GM21786 (cell line): ENCODE results near the gene ERC2.

Experiments
- ATAC-seq: cut with Tn5 transposase; IDR thresholded peaks from one replicate; pipeline ENCODE4 v1.9.1; 2021; ENCODE audit not compliant: unreplicated experiment

Gene ERC2

DNA sequence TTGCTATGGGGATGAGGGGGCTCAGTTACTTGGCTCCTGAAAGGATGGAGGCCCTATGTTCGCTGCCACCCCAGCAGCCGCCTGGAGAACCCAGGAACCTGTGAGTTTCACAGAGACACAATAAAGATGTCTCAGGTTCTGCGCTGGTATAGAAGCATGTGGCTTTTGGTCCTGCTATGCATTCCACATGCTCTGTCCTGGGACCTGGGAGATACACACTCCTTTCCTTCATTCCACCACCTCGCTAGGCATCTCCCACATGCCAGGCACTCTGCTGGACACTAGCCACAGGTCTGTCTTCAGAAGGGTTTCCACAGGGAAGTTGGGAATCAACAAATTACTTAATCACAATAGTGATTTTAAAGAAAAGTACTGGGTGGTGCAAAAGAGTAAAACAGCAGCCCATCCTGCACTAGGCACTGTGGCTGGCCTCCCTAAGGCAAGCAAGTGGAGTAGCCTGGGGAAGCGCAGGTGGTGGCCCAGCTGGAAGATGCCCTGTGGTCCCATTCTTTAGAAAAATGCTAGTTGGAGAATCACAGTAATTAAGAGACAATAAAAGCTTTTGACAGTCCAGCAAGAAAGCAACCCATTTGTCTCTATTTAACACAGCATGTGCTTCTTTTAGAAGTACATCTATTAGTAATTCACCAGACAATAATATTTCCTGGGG, 572.2 kb downstream of the ERC2 start:
- no peak for ATAC-seq

DNA sequence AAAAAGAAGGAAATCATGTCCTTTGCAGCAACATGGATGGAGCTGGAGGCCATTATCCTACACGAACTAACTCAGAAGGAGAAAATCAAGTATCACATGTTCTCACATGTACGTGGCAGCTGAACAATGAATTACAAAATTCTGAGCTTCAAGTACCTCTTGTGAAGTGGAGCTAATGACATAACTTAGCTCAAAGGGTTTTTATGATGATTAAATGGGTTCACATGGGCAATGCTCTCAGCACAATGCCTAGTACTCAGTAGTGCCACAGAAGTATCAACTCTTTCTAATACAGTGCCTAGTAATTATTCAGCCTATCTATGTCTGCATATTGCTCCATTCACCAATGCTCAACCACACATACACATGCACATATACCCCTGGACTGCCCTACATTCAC, 573.7 kb downstream of the ERC2 start:
- ATAC-seq = no peak

DNA sequence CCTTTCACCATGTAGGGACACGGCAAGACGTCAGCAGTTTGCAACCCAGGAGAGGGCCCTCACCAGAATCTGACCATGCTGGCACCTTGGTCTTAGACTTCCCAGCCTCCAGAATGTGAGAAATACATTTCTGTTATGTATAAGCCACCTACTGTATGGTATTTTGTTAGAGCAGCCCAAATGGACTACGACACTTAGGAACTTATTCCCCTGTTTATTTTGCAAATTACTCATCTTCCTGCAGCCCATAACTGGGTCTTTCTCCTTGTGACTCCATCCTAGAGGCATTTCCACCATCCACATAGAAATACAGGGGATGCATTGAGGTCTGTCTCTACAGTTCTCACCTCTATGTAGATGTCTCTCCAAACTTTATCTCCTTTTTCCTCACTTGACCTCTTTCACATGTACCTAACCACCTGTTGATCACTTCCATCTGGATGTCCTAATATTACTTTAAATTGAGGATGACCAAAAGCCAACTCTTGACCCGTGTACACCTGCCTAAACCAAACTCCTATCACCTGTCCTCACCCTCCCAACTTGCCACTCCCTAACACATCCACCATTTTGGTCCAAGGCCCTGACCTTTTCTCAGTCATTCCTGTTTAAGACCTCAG, 575.1 kb downstream of the ERC2 start:
- no peak for ATAC-seq

DNA sequence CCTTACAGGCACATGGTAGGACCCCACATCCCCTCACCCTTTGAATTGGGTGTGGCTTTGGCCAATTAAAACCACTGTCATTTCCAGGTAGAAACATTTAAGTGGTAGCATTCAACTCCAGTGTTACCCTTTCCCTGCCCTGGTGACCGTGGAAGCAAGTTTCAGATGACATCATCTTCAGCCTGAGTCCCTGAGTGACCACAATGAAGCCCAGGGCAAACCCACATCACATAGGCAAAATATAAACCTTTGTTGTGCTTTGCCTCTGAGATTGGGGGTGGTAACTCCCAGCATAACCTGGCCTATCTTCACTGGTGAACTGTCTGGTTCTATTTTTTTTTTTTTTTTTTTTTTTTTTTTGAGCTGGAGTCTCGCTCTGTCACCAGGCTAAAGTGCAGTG, 577.2 kb downstream of the ERC2 start:
- no peak for ATAC-seq

DNA sequence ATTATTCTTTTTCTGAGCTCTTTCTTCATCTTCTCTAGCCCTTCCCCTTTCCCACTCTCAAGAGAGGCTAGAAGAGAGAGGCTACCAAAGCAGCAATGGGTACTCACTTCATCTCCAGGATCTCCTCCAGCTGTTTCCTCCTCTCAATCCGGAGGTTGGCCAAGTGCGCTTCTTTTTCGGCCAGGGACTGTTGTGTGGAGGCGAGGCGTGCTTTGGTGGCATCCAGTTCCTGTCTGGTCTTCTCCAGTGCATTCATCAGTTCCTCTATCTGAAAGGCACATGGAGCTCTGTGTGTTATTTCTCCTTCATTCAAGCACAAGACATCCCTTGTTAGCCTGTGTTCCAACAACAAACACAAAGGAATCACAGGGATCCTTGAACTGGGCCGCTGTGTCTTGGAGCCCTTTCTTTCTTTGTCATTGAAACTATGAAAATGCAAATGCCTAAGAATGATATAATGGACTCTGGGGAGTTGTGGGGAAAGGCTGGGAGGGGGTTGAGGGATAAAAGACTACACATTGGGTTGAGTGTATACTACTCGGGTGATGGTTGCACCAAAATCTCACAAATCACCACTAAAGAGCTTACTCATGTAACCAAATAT, 579.9 kb downstream of the ERC2 start:
- ATAC-seq = no peak

DNA sequence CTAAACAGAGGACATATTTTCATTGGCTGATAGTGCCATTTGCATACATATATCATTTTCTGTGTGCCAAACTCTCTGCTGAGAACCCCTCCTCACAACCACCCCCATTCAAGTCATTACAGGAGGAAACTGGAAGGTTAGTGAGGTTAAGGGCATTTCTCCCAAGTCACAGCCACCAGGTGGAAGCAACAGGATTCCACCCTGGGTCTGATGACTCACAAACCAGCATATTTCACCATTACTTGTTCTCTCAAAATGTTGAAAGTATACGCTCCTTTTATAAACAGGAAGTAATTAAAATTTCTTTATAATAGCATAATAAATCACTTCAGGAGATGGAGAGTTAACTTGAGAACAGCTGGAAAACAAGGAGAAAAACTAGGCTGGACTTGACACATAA, 582.5 kb downstream of the ERC2 start:
- ATAC-seq = no peak

DNA sequence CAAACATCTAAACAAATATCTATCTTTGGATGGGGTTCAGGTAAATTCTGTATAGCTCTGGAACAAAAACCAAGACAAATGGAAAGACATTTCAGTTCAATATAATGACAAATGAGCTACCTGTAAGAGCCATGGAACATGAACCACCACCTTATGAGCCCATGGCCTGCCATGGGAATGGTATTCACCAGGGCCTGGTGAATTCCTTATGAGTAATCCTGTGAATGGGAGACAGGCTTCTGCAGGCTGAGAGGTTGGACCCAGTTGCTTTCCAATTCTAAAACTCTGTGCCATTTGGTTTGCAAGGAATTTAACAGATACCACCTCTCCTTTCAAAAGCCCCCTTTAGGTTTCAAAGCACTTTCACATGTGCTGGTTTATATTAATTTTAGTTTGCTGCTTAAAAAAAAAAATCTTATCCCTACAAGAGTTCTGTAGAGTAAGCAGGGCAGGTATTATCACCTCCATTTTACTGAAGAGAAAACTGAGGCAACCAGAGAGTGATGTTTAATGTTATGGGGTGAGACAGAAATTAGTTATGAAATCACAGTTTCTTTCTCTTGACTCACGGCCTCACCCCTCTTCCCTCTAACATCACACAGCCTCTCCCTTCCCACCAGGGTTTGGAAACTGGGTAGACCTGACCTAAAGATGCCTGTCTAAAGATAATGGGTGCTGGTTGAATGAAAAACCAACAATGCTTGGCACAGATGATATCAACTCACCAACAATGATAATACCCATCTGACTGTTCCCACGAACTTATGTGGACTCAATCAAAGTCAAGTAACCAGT, 583.6 kb downstream of the ERC2 start:
- ATAC-seq = no peak

DNA sequence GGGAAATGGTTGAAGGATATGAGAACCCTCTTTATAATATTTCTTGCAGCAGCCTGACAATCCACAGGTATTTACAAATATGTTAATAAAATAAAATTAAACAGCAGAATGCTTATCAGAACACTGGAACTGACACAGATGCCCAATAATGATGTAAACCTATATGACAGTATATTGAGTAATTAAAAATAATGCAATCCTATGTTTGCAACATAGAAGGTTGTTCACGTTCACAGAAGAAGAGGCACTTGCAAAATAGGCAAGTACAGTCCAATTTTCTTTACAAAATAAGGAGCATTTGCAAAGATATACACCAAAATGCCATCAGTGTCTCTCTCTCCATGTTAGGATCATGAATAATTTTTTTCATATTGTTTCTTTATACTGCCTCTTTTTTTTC, 584.2 kb downstream of the ERC2 start:
- ATAC-seq = no peak

DNA sequence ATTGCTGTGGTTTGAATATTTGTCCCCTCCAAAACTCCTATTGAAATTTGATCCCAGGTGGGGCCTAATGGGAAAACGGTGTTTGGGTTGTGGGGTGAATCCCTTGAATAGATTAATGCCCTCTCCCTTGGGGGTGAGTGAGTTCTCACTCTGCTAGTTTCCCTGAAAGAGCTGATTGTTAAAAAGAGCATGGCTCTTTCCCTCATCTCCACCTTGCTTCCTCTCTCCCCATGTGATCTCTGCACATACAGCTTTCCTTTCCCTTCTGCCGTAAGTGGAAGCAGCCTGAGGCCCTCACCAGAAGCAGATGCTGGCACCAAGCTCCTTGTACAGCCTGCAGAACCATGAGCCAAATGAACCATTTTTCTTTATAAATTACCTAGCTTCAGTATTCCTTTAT, 586.3 kb downstream of the ERC2 start:
- ATAC-seq = no peak

DNA sequence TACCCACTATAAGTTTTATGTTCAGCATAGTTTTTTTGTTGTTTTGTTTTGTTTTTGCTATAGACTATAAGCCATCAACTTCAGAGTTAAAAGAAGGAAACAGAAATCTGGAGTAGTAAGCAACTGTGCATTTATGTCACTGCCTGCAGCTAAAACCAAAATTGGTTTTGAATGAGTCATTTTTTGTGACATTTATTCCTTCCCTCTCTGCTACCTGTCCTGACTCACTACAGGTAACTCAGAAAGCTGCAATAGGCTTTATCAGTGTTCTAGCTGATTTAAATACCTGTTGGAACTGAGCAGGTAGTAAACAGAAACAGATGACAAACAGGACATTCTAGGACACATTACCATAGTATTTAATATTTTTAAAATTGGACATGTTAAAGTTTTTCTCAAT, 587.9 kb downstream of the ERC2 start:
- ATAC-seq = no peak

DNA sequence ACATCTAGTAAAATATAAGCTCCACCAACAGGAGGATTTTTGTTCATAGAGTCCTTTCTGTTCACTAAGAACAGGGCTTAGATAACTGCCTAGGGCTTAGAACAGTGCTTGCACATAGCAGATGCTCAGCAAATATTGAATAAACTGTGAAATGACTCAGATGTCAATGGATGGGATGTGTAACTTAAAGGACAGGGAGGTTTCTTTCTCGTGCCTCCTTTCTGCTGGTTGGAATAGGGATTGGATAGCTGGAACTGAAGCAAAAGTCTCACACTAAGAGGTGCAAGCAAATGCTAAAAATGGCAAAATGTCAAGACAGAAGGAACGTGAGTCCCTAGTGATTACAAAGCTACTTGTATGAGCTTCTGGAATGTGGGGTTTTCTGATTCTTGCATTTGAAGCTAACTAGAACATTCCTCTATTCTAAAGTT, 588.4 kb downstream of the ERC2 start:
- ATAC-seq = no peak

DNA sequence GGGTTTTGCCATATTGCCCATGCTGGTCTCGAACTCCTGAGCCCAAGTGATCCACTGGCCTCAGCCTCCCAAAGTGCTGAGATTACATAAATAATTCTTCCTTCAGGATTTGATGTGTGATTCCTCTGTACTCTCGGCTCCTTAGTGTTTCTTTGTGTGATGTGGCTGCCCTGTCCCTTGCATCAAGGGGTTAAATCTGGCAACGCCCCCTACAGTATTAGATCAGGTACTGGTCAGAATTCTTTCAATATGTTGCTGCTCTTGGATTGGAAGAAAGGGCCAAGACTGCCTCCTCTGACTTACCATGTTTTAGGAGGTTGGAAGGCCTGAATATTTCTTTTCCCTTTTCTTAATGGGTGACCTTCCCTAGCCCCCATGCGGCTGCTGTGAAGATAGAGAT, 590.6 kb downstream of the ERC2 start:
- no peak for ATAC-seq

DNA sequence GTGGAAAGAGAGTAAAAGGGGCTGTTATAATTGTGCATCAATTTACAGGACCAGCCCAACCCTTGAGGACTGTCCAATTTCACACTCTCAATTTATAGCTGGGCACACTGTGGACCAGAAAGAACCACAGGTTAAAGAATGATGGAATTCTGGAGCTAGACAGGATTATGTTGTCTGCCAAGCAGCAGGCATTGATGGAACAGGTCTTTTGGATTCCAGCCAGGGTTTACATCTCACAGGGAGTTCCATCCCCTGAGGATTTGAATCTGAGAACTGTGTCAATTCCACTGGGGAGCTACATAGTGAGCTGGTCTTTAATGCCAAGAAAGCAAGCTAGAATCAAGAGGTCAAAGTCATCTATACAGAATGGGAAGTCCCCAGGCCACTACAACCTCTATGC, 591.7 kb downstream of the ERC2 start:
- no peak for ATAC-seq

DNA sequence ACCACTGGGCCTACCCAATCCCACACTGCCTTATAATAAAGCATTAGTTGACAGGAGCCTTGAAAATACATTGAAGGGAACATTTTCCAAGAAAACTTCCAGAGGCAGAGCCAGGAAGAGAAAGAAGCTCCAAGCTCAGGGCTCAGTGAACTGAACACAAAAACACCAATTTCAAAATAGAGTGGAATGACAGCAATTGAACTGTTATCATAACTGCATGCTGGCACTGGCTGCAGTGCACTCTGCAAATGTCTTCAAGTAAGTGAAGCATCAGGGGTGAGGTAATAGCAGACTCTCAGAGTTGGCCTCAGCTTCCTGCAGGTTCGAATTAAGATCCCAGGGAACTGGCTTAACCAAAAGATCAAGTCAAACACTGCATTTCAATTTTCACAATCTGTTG, 593.2 kb downstream of the ERC2 start:
- ATAC-seq = no peak

DNA sequence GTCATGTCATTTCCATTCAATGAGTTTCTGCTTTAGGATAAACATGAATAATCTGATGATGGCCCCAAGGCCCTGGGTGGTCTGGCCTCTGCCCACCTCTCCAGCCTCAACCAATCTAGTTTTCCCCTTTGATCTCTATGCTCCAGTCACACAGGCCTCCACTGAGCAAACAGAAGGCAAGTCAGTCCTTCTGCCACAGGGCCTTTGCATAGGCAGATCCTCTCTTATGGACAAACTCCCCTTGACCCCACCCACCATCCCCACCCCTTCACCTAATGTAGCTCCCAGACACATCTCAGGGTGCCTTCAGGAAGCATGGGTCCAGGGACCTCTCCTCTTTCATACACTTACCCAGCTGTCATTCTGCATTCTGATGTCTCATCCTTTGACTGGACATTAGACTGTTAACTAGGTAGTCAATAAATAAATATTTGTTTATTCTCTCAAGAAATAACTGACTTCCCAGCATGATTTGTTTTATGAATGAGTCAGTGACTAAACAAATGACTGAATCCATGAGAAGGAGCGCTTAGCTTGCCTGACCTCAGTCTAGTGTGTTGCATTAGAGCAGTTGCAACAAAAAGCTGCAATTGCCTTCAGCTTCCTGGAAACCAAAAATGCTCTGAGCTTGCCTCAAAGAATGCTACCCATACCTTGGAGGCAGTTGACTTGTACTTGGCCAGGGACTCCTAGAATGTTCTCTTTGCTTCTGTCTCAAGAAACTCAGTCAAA, 594.6 kb downstream of the ERC2 start:
- no peak for ATAC-seq

DNA sequence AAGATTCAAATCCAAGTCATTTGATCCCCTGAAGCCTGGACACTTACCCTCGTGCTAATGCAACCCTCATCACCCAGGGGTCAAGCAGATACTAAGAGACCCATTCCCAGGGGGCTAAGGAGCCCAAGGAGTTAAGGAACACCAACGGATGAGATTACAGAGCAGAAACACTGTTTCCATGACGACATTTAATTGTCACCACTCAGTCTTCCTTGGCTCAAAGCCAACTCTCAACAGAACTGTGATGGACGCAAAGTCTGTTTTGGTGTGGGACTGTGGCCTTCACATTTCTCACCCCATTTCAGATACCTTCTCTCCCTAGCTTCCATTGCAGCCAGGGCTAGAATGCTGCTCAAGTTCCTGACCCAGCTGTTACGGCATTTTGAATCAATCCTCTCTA, 597.7 kb downstream of the ERC2 start:
- no peak for ATAC-seq

DNA sequence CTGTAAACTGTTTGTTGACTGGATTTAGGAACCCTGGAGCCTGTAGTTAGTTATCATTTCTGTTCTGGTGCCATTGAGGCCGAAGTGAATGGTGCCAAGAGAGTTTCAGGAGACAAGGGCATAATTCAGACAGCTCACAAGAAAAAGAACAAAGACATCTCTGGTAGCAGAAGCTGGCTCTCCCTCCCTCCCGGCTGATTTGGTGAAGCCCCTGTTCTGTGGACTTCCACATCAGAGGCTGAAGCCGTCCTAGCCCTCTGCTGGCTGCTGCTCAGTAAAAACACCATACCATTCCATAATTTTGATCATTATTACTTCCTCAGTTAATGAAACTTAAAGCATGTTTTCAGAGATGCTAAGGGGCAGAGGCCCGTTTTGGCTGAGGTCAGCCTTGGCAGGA, 599.9 kb downstream of the ERC2 start:
- no peak for ATAC-seq

DNA sequence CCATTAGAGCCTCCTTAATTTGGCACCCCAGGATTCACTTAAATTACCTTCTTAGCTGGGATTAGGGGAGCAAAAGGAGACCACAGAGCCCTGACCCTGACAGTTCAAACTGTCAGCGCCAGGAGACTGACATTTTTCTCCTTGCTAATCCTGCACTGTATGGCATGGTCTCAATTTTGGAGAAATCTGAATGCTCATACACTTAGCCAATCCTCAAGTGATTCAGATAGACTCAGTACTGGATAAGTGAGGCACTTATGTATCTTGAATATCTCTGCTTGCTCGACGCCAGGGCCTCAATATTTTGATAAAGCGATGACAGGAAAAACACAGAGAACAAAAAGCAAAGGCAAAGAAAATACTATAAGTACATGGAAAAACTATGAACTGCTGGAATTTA, 605.2 kb downstream of the ERC2 start:
- ATAC-seq = no peak

DNA sequence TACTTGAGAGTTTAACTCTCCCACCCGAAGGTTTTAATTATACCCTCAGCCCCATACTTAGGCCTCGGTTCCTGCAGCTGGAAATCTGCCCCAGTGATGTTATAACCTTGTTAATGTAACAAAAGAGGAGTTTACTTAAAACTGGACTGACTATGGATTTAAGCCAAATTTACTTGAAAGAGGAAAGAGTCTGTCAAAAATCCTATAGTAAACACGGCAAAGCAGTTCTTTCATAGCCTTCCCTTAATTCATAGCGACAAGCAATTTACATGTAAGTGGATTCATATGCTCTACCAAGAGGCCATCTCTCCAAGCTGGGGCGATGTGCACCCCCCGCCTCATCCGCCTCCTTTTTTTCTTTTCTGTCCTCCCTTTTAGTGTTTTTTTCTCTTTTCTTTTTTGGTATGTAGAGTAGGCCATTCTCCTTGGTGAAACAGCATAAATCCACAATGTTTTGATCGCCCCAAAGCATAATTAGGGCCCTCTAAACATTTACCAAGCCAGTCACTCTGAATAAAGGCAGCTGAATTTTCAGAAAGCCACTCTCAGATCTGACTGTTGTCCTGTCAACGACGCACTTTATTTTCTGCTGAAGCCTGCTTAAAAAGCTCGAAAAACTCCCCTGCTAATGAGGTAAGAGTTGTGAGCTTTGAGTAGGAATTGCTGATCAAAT, 608.1 kb downstream of the ERC2 start:
- no peak for ATAC-seq

DNA sequence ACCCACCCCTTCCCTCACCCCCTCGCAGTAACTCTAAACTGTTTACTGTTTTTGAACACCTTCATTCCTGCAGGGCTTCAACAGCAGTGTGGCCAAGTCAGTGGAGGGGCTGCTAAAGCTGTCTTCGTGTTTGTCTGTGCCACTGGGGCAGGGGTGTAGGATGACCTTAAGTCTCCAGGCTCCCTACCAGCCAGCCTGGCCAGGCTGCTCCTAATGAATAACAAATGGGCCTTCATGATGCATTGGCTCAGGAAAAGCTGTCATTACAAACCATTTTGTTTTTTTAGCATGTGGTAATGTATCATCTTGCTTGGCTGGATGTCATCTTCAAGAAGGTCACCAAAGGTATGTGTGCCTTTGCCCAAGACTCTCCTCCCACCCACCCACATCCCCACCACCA, 609.0 kb downstream of the ERC2 start:
- ATAC-seq = no peak

DNA sequence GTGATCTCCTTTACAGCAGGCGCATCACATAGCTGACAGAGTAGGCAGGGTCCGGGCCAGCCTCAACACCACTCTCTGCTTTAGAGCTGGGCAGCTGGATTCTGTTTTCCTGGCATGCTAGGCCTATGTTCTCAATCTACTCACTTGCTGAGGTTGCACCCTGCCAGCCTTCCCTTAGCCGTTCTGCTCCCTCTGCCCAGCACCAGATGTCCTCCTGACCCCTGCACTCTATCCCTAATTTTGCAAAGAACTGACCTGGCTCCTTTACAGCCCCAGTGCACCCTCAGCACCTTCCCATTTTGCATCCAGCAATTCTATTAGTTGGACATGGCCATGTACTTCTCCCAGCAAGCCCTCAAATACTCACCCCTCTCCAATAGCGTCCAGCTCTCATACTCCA, 609.5 kb downstream of the ERC2 start:
- no peak for ATAC-seq
